Gastrocnemius medialis (tissue), 4 donors: Measurements from ENCODE around the gene TOM1. TPM values are rescaled to one million over a fixed set of nuclear protein-coding genes. Genes with fewer than 3 reads are reported as not detected.

Experiments used
- ATAC-seq, 2 donors: fragments of 150-250 bp; one replicate each; pipeline ENCODE4 v1.9.1; 2016
- DNase-seq, 2 donors: peaks; one replicate each; pipeline ENCODE4 v3.0.0-alpha.2; 2019
- H3K27ac ChIP-seq, 4 donors: fragments of 200-600 bp; sonication (generic); 1 replicate in 1 of 4; 2 replicates in 3 of 4; pipeline ENCODE4 v1.5.1; 2016 to 2018; ENCODE audit warnings: mild to moderate bottlenecking in 2 of 4, moderate library complexity in 1 of 4
- H3K27me3 ChIP-seq, 3 donors: fragments of 200-600 bp; sonication (generic) in 2 of 3; 1 replicate in 1 of 3; 2 replicates in 2 of 3; pipeline versions ENCODE4 v1.5.1 to v1.6.0; 2016 to 2019; ENCODE audit warnings: mild to moderate bottlenecking in 1 of 3, moderate library complexity in 1 of 3
- H3K36me3 ChIP-seq, 2 donors: fragments of 200-600 bp; sonication (generic) in 1 of 2; one replicate each; pipeline ENCODE4 v1.5.1; 2017 to 2018
- H3K4me1 ChIP-seq, 2 donors: fragments of 200-600 bp; sonication (generic) in 1 of 2; one replicate each; pipeline ENCODE4 v1.5.1; 2016 to 2017; ENCODE audit warnings: mild to moderate bottlenecking in 2 of 2
- H3K4me3 ChIP-seq, 4 donors: fragments of 200-600 bp; sonication (generic) in 3 of 4; 1 replicate in 1 of 4; 2 replicates in 3 of 4; pipeline ENCODE4 v1.5.1; 2016 to 2019; ENCODE audit warnings: mild to moderate bottlenecking in 2 of 4
- H3K9me3 ChIP-seq, 3 donors: fragments of 200-600 bp; sonication (generic) in 2 of 3; 1 replicate in 1 of 3; 2 replicates in 2 of 3; pipeline ENCODE4 v1.5.1; 2016 to 2019
- CTCF ChIP-seq, 5 experiments: fragments of 450-650 bp in 3 of 5; fragments of 200-600 bp in 2 of 5; sonication (generic) in 2 of 5; IDR thresholded peaks in 4 of 5; conservative IDR thresholded peaks in 1 of 5; 1 replicate in 4 of 5; 2 replicates in 1 of 5; pipeline ENCODE4 v1.5.1; 2016 to 2019; ENCODE audit warnings: antibody characterized with exemption in 5 of 5, mild to moderate bottlenecking in 3 of 5, moderate library complexity in 3 of 5
- POLR2A ChIP-seq, 2 donors: fragments of 450-650 bp; IDR thresholded peaks; one replicate each; pipeline ENCODE4 v1.6.1; 2017; ENCODE audit warnings: antibody characterized with exemption in 2 of 2, mild to moderate bottlenecking in 2 of 2, moderate library complexity in 2 of 2
- in situ Hi-C, 4 donors: fragments of 200-750 bp; cut with MboI; loops; one replicate each; pipeline versions ENCODE4 v1.15.0 to v1.8.0; 2017; ENCODE audit warnings: low sequenced_read_pairs in 4 of 4
- intact Hi-C: fragments of 100-400 bp; cut with DNase I; formaldehyde crosslinking; loops from one replicate; pipeline ENCODE4 v1.15.1; 2023; ENCODE audit warnings: low total_unique reads
- total RNA-seq, 4 donors: library from RNA; depleted of rRNA; stranded (reverse); fragments of >200 nt; gene quantifications; one replicate each; pipeline versions ENCODE4 v1.1.0 to v1.2.3, GENCODE V29; 2016

Gene TOM1
- total RNA-seq, 4 donors from 2014 or later, result 363 to 609 (median 425) TPM

- ATAC-seq, result peak; percentile 72 to 86
- Histone ChIP-seq H3K4me1 (peaks cover 7 to 14% of the 10 kb centered on the region in 2 donors), H3K27me3 (no peaks in the 10 kb centered on the region), H3K9me3 (no peaks in the 10 kb centered on the region), H3K36me3 (peaks cover 0 to 71% of the 10 kb centered on the region in 2 donors), H3K27ac (peak overlapping the region; percentile 83 to 98 (median 92)), H3K4me3 (no peak overlapping the region)
- intact Hi-C loops (loop anchor here (1.0 kb wide), 2 partner anchors 31 to 73 kb away; partner anchors contain the start of genes HMGXB4 and TOM1), in situ Hi-C loops (loop anchor here in 2 of 4 donors (25.0 kb wide), 1 partner anchor 257 kb away; no protein-coding TSS in a partner anchor)
- TF ChIP-seq POLR2A (IDR thresholded peaks at IDR 0.05), result peak; percentile 54 to 55
- no peak for TF ChIP-seq CTCF (IDR thresholded peaks at IDR 0.05 in 4 of 5, conservative IDR thresholded peaks at IDR 0.05 in 1 of 5)
- peak; percentile 88 to 94 for DNase-seq
Measured at GRCh38 chr22:35330258-35330861, 30.7 kb downstream of the TOM1 start.

- DNase-seq (no peak), ATAC-seq (no peak)
- in situ Hi-C loops (loop anchor here in 2 of 4 donors (25.0 kb wide), 1 partner anchor 255 kb away; no protein-coding TSS in a partner anchor), intact Hi-C loops (no loop called here)
- Histone ChIP-seq H3K4me1 (peaks cover 7 to 14% of the 10 kb centered on the region in 2 donors), H3K27me3 (no peaks in the 10 kb centered on the region), H3K9me3 (no peaks in the 10 kb centered on the region), H3K27ac (peak overlapping the region; percentile 50 to 98 (median 92)), H3K36me3 (peaks cover 0 to 71% of the 10 kb centered on the region in 2 donors), H3K4me3 (no peak overlapping the region)
- no peak for TF ChIP-seq POLR2A (IDR thresholded peaks at IDR 0.05)
- no peak for TF ChIP-seq CTCF (IDR thresholded peaks at IDR 0.05 in 4 of 5, conservative IDR thresholded peaks at IDR 0.05 in 1 of 5)
Measured at GRCh38 chr22:35332278-35332677, 32.6 kb downstream of the TOM1 start.

- Histone ChIP-seq H3K27ac (peak overlapping the region; percentile 8 to 46 (median 22)), H3K4me1 (peaks cover 7 to 10% of the 10 kb centered on the region in 2 donors), H3K36me3 (peaks cover 0 to 75% of the 10 kb centered on the region in 2 donors), H3K27me3 (no peaks in the 10 kb centered on the region), H3K9me3 (no peaks in the 10 kb centered on the region), H3K4me3 (no peak overlapping the region)
- in situ Hi-C loops (loop anchor here in 2 of 4 donors (25.0 kb wide), 1 partner anchor 254 kb away; no protein-coding TSS in a partner anchor), intact Hi-C loops (no loop called here)
- ATAC-seq, result no peak
- DNase-seq, result no peak
- TF ChIP-seq CTCF (IDR thresholded peaks at IDR 0.05 in 4 of 5, conservative IDR thresholded peaks at IDR 0.05 in 1 of 5) (no peak), POLR2A (IDR thresholded peaks at IDR 0.05) (no peak)
Measured at GRCh38 chr22:35333220-35333619, 33.5 kb downstream of the TOM1 start.

- H3K27me3 ChIP-seq, result no peaks in the 10 kb centered on the region
- no peaks in the 10 kb centered on the region for H3K9me3 ChIP-seq
- DNase-seq (no peak), ATAC-seq (no peak)
- H3K4me3 ChIP-seq, result no peak overlapping the region
- peak overlapping the region; percentile 10 to 54 (median 32) for H3K27ac ChIP-seq
- in situ Hi-C loops (loop anchor here in 2 of 4 donors (25.0 kb wide), 1 partner anchor 253 kb away; no protein-coding TSS in a partner anchor), intact Hi-C loops (no loop called here)
- H3K4me1 ChIP-seq, result peaks cover 7 to 10% of the 10 kb centered on the region in 2 donors
- no peak for TF ChIP-seq CTCF (IDR thresholded peaks at IDR 0.05 in 4 of 5, conservative IDR thresholded peaks at IDR 0.05 in 1 of 5)
- TF ChIP-seq POLR2A (IDR thresholded peaks at IDR 0.05), result no peak
- peaks cover 0 to 83% of the 10 kb centered on the region in 2 donors for H3K36me3 ChIP-seq
Measured at GRCh38 chr22:35334004-35334403, 34.3 kb downstream of the TOM1 start.
